NT2/D1 (cell line): ENCODE measurements around the gene MYLK.
A peak's percentile ranks its signal among the peaks of the same experiment; 100 is the strongest.

ENCODE experiments used
- DNase-seq: peaks from one replicate; pipeline ENCODE4 v3.0.0-alpha.2; 2011; ENCODE audit warnings: low read depth, low spot score
- H3K27me3 ChIP-seq: 2 replicates; pipeline ENCODE4 v1.6.0; 2011; ENCODE audit warnings: mild to moderate bottlenecking; ENCODE audit not compliant: insufficient read length, insufficient read depth
- H3K36me3 ChIP-seq: 2 replicates; pipeline ENCODE4 v1.6.1; 2011; ENCODE audit warnings: mild to moderate bottlenecking, low read length, mixed read lengths; ENCODE audit not compliant: insufficient read depth, insufficient read length
- H3K4me1 ChIP-seq: 2 replicates; pipeline ENCODE4 v1.5.1; 2011; ENCODE audit not compliant: insufficient read depth, insufficient read length
- H3K4me3 ChIP-seq: 2 replicates; pipeline ENCODE4 v1.5.1; 2011; ENCODE audit warnings: low read depth; ENCODE audit not compliant: insufficient read length
- H3K9ac ChIP-seq: 2 replicates; pipeline ENCODE4 v1.6.0; 2011; ENCODE audit warnings: low read depth; ENCODE audit not compliant: insufficient read length
- H3K9me3 ChIP-seq: 2 replicates; pipeline ENCODE4 v1.5.1; 2011; ENCODE audit warnings: mild to moderate bottlenecking, low read length; ENCODE audit not compliant: insufficient read depth
- SUZ12 ChIP-seq: IDR thresholded peaks from 2 replicates; pipeline ENCODE4 v1.6.1; 2011; ENCODE audit not compliant: insufficient read length, insufficient read depth; ENCODE audit errors: extremely low read depth
- YY1 ChIP-seq: IDR thresholded peaks from 2 replicates; pipeline ENCODE4 v1.6.1; 2011; ENCODE audit not compliant: insufficient read length, insufficient read depth
- ZNF274 ChIP-seq: IDR thresholded peaks from 2 replicates; pipeline ENCODE4 v1.6.1; 2011; ENCODE audit warnings: mild to moderate bottlenecking, low read depth, low read length

The MYLK gene

DNA sequence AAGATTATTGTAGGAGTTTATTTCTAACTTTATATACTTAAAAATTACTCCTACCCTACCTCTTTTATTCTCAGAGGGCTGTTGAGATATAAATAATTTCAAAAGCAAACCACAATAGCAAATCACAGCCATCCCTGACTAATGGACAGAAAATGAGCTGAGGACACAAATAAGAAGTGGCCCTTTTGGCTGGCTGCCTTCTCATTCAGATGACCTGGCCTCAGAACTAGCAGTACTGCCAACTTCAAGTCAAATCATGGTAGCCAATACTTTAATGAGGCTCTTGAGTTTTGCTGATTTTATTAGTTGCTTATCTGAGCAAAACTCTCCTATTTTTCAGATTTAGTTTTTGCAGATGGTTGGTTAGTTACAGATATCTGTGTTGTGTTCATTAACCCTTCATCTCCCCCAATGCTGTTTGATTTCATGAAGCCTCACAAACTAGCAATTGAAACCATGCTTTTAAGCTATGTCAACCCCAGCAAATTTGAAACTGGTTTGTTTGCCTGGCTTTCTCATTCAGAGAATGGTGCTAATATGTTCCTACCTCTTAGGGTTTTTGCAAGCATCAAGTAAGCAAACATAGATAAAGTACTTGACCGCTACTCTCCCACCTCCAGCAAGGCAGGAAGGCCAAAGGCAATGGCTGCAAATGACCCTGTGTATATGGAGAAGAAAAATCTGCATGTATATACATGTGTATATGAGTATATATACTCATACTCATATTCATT lies 225.8 kb downstream of the MYLK start:
- H3K36me3 ChIP-seq = peaks cover 26% of the 10 kb centered on the region
- no peak overlapping the region for H3K9ac ChIP-seq
- no peaks in the 10 kb centered on the region for H3K27me3 ChIP-seq
- H3K9me3 ChIP-seq = peaks cover 15% of the 10 kb centered on the region
- no peak for DNase-seq
- TF ChIP-seq SUZ12 (no peak), ZNF274 (no peak), YY1 (no peak)
- H3K4me3 ChIP-seq = no peak overlapping the region
- H3K4me1 ChIP-seq = peaks cover 4% of the 10 kb centered on the region

DNA sequence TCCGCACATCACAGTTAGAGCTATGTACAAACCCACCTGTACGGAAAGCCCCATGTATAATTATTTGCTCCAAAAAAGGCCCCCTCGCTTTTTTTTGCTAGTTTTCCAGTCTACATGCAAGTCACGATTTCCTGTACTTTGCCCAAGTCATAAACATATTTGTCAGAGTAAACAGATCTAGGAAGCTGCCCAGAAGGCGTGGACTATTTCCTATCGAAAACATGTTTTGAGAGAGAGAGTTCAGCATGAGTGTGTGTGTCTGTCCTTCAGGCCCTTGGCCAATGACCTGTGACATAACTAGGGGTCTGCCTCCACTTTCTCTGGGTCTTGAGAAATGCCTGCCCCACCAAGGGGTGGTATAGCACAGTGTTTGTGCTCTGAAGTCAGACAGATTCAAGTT lies 226.6 kb downstream of the MYLK start:
- no peak for DNase-seq
- Histone ChIP-seq H3K9me3 (peaks cover 15% of the 10 kb centered on the region), H3K27me3 (no peaks in the 10 kb centered on the region), H3K4me1 (peaks cover 11% of the 10 kb centered on the region), H3K4me3 (no peak overlapping the region), H3K36me3 (peaks cover 21% of the 10 kb centered on the region), H3K9ac (no peak overlapping the region)
- TF ChIP-seq ZNF274 (no peak), YY1 (no peak), SUZ12 (no peak)

DNA sequence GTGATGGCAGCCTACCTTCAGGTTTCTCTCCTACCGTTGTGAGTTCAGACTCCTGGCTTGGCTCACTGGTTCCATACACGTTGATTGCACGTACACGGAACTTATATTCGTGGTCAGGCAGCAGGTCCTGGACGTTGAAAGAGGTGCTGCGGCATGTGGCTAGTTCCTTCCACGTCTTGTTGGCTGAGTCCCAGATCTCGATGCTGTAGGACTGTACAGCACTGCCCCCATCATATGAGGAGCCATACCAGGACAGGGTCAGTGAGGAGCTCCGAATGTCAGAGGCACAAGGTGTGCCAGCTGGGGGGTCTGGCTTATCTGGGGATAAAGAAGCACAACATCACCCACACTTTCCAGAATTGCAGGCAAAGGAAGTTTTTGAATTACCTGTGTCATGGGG lies 227.0 kb downstream of the MYLK start:
- Histone ChIP-seq H3K9me3 (peaks cover 15% of the 10 kb centered on the region), H3K4me3 (no peak overlapping the region), H3K36me3 (peaks cover 21% of the 10 kb centered on the region), H3K27me3 (no peaks in the 10 kb centered on the region), H3K4me1 (peaks cover 13% of the 10 kb centered on the region), H3K9ac (no peak overlapping the region)
- DNase-seq = no peak
- TF ChIP-seq SUZ12 (no peak), ZNF274 (no peak), YY1 (no peak)

DNA sequence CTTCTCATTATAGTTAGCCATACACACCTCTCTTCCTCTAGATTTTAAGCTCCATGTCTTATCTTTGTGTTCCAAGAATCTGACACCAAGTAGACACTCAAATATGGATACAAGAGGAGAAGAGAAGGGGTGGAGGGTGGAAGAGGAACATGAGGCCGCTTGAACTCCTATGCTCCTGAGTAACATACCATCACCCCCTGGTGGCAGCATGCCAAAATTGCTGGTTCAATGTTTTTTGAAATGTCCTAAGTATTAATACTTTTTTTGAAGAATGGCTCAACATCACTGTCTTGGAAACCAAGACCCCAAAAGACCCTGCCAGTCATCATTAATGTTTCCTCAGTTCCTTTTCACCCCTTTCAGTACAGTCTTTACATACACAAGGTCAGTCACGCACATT lies 227.4 kb downstream of the MYLK start:
- Histone ChIP-seq H3K27me3 (no peaks in the 10 kb centered on the region), H3K4me1 (peaks cover 15% of the 10 kb centered on the region), H3K9me3 (peaks cover 15% of the 10 kb centered on the region), H3K9ac (no peak overlapping the region), H3K36me3 (peaks cover 21% of the 10 kb centered on the region), H3K4me3 (no peak overlapping the region)
- DNase-seq = no peak
- TF ChIP-seq YY1 = no peak
- no peak for TF ChIP-seq SUZ12
- TF ChIP-seq ZNF274 = no peak

DNA sequence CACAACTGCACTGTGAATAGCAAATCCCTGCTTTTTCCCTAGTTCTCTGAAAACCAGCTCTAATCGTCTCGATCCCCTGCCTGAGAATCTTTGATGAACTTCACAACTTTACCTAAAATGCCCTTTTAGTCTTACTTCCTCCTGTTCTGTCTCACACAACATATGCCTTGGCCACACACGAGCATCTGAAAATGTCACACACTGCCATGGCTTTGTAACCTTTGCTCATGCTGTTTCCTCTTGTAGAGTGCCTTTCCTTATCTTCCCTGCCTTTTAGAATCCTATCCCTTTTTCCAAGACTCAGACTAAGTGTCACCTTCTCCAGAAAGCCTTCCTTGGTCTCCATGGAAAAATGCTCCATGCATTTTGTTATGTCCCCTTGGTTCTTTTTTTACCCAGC lies 227.9 kb downstream of the MYLK start:
- peaks cover 17% of the 10 kb centered on the region for H3K4me1 ChIP-seq
- H3K9ac ChIP-seq = no peak overlapping the region
- TF ChIP-seq ZNF274 (no peak), SUZ12 (no peak), YY1 (no peak)
- no peak for DNase-seq
- no peaks in the 10 kb centered on the region for H3K27me3 ChIP-seq
- H3K4me3 ChIP-seq = no peak overlapping the region
- peaks cover 15% of the 10 kb centered on the region for H3K9me3 ChIP-seq
- peaks cover 21% of the 10 kb centered on the region for H3K36me3 ChIP-seq

DNA sequence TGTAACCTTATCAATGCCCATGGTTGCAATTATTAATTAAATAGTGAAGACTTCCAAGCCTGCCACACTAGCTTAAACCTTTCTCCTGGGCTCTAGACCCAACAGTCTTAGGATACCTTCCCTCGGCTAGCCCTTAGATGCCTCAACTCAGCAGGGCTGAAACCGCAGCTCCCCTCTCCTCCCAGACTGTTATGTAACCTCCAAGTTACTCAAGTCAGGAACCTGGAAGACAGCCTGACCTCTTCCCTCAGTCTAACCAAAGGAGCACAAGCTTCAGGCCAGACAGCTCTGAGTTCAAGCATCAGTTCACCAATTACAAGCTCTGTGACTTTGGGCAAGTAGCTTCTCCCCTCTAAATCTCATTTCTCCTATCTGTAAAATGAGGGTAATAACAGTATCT lies 228.7 kb downstream of the MYLK start:
- Histone ChIP-seq H3K4me3 (no peak overlapping the region), H3K9ac (no peak overlapping the region), H3K4me1 (peaks cover 17% of the 10 kb centered on the region), H3K27me3 (no peaks in the 10 kb centered on the region), H3K9me3 (peaks cover 15% of the 10 kb centered on the region), H3K36me3 (peaks cover 21% of the 10 kb centered on the region)
- no peak for TF ChIP-seq ZNF274
- no peak for TF ChIP-seq SUZ12
- no peak for TF ChIP-seq YY1
- no peak for DNase-seq

DNA sequence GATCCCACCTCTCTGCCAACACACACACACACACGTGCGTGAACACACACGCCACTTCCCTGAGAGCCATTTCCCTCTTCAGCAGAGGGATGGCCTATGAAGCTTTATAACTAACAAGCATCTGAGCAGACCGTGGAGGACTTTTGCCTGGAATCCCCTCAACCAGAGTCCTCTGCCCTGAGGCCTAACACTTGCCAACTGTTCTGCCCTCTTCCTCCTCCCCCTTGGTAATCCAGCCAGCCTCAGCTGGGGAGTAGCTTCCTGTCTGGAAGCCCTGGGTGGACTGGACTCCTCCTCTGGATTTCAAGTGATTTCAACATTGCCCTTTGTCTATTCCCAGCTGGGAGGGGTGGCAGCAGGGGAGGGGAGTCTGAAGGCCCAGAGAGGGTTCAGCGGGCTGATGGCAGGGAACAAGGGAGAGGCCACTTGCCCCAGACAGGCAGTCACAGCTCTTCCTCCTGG lies 230.9 kb downstream of the MYLK start:
- no peak for TF ChIP-seq SUZ12
- no peak for TF ChIP-seq ZNF274
- no peak for TF ChIP-seq YY1
- Histone ChIP-seq H3K4me1 (peaks cover 17% of the 10 kb centered on the region), H3K9me3 (peaks cover 15% of the 10 kb centered on the region), H3K36me3 (peaks cover 22% of the 10 kb centered on the region), H3K4me3 (no peak overlapping the region), H3K9ac (peak overlapping the region; percentile 62), H3K27me3 (no peaks in the 10 kb centered on the region)
- DNase-seq = no peak
